WTC11 (cell line): ENCODE results near the gene MDH1. TPM values are rescaled to one million over a fixed set of nuclear protein-coding genes. Genes with fewer than 3 reads are reported as not detected.

Source experiments
- AR ChIP-seq: fragments of 250-450 bp; sonication (Bioruptor Pico); IDR thresholded peaks from 2 replicates; pipeline ENCODE4 v1.9.0; 2021; ENCODE audit warnings: mild to moderate bottlenecking
- ARID4B ChIP-seq: sonication (generic); formaldehyde crosslinking; IDR thresholded peaks from 2 replicates; pipeline ENCODE4 v1.8.0; 2023; ENCODE audit warnings: missing genetic modification reagents, mild to moderate bottlenecking, borderline replicate concordance
- CDX4 ChIP-seq: fragments of 250-450 bp; sonication (Bioruptor Pico); IDR thresholded peaks from 2 replicates; pipeline ENCODE4 v1.9.0; 2021; ENCODE audit warnings: moderate library complexity, mild to moderate bottlenecking, inconsistent platforms, borderline replicate concordance
- EMX1 ChIP-seq: fragments of 250-450 bp; sonication (Bioruptor Pico); IDR thresholded peaks from 2 replicates; pipeline ENCODE4 v1.8.0; 2021; ENCODE audit warnings: mild to moderate bottlenecking
- GABPB1 ChIP-seq: sonication (generic); formaldehyde crosslinking; IDR thresholded peaks from 2 replicates; pipeline ENCODE4 v1.8.1; 2023; ENCODE audit warnings: mild to moderate bottlenecking, missing genetic modification reagents
- IRF2 ChIP-seq: sonication (generic); formaldehyde crosslinking; IDR thresholded peaks from 2 replicates; pipeline ENCODE4 v1.8.0; 2022; ENCODE audit warnings: low read depth, missing genetic modification reagents, borderline replicate concordance
- MXD4 ChIP-seq: fragments of 250-450 bp; sonication (Bioruptor Pico); IDR thresholded peaks from 2 replicates; pipeline ENCODE4 v1.8.0; 2021; ENCODE audit warnings: mild to moderate bottlenecking, moderate library complexity, borderline replicate concordance
- MYBL2 ChIP-seq: sonication (generic); formaldehyde crosslinking; IDR thresholded peaks from 2 replicates; pipeline ENCODE4 v1.8.1; 2023; ENCODE audit warnings: mild to moderate bottlenecking, moderate library complexity, missing genetic modification reagents
- NFYB ChIP-seq: sonication (generic); formaldehyde crosslinking; conservative IDR thresholded peaks from 2 replicates; pipeline ENCODE4 v1.8.0; 2022; ENCODE audit warnings: low read depth, missing genetic modification reagents
- SMAD4 ChIP-seq: sonication (generic); formaldehyde crosslinking; IDR thresholded peaks from 2 replicates; pipeline ENCODE4 v1.8.0; 2022; ENCODE audit warnings: mild to moderate bottlenecking, missing genetic modification reagents
- SOX15 ChIP-seq: fragments of 250-450 bp; sonication (Bioruptor Pico); IDR thresholded peaks from 2 replicates; pipeline ENCODE4 v1.9.0; 2021; ENCODE audit warnings: mild to moderate bottlenecking
- TEAD1 ChIP-seq: sonication (generic); formaldehyde crosslinking; IDR thresholded peaks from 2 replicates; pipeline ENCODE4 v1.8.0; 2022; ENCODE audit warnings: mild to moderate bottlenecking, missing genetic modification reagents
- ZBTB21 ChIP-seq: sonication (generic); formaldehyde crosslinking; IDR thresholded peaks from 2 replicates; pipeline ENCODE4 v1.8.1; 2023; ENCODE audit warnings: mild to moderate bottlenecking, missing genetic modification reagents, borderline replicate concordance
- ZNF121 ChIP-seq: sonication (generic); formaldehyde crosslinking; IDR thresholded peaks from 2 replicates; pipeline ENCODE4 v1.8.0; 2023; ENCODE audit warnings: missing genetic modification reagents
- ZNF219 ChIP-seq: sonication (generic); formaldehyde crosslinking; IDR thresholded peaks from 2 replicates; pipeline ENCODE4 v1.8.0; 2023; ENCODE audit warnings: missing genetic modification reagents, mild to moderate bottlenecking, borderline replicate concordance
- ZNF396 ChIP-seq: fragments of 250-450 bp; sonication (Bioruptor Pico); IDR thresholded peaks from 2 replicates; pipeline ENCODE4 v1.8.0; 2021; ENCODE audit warnings: mild to moderate bottlenecking, moderate library complexity, borderline replicate concordance
- ZNF425 ChIP-seq: fragments of 250-450 bp; sonication (Bioruptor Pico); conservative IDR thresholded peaks from 2 replicates; pipeline ENCODE4 v1.9.0; 2021; ENCODE audit warnings: mild to moderate bottlenecking
- ZNF532 ChIP-seq: fragments of 250-450 bp; sonication (Bioruptor Pico); IDR thresholded peaks from 2 replicates; pipeline ENCODE4 v1.9.0; 2021; ENCODE audit warnings: mild to moderate bottlenecking, borderline replicate concordance
- total RNA-seq: library from RNA; stranded (reverse); gene quantifications from 3 replicates; pipeline ENCODE4 v1.2.3, GENCODE V29; 2021

Gene MDH1
- total RNA-seq, 1 experiment from 2014 or later = 259 TPM

- TF ChIP-seq CDX4 (CRISPR knock-in tag) (no peak), ZNF425 (no peak; the same call in 1 of the 2 replicates), TEAD1 (peak; percentile 72; the same call in 1 of the 2 replicates), ARID4B (no peak), ZNF121 (CRISPR knock-in tag) (no peak), IRF2 (no peak), ZNF219 (CRISPR knock-in tag) (no peak), SOX15 (CRISPR knock-in tag) (peak; percentile 81; the same call in 1 of the 2 replicates), ZNF396 (no peak), ZNF532 (peak; percentile 8; the same call in 1 of the 2 replicates), EMX1 (CRISPR knock-in tag) (no peak), MXD4 (CRISPR knock-in tag) (no peak), ZBTB21 (CRISPR knock-in tag) (no peak), NFYB (CRISPR knock-in tag) (0 out of 2 replicates have a peak, but pooled peaks have one; percentile 8), MYBL2 (no peak), AR (CRISPR knock-in tag) (peak; percentile 73; the same call in 1 of the 2 replicates), GABPB1 (CRISPR knock-in tag) (no peak), SMAD4 (CRISPR knock-in tag) (no peak)
These were observed 25.7 kb downstream of the MDH1 start (continued) for GRCh38 chr2:63614448-63614968.
